MM.1S (cell line): ENCODE measurements around the gene PCTP.

Experiments used
- DNase-seq: peaks from one replicate; pipeline ENCODE4 v3.0.0-alpha.2; 2015
- H2AFZ ChIP-seq: fragments of 300-600 bp; sonication (generic); 2 replicates; pipeline ENCODE4 v1.6.0; 2016; ENCODE audit warnings: antibody characterized with exemption, low read length
- H3F3A ChIP-seq: fragments of 300-600 bp; sonication (generic); 2 replicates; pipeline ENCODE4 v1.6.1; 2016; ENCODE audit warnings: mild to moderate bottlenecking, antibody characterized with exemption, low read length, moderate library complexity, mixed read lengths; ENCODE audit not compliant: insufficient read depth
- H3K27ac ChIP-seq: fragments of 300-600 bp; sonication (generic); 2 replicates; pipeline ENCODE4 v1.5.1; 2016; ENCODE audit warnings: mild to moderate bottlenecking, low read length
- H3K27me3 ChIP-seq: fragments of 300-600 bp; sonication (generic); replicated peaks from 2 replicates; pipeline ENCODE4 v1.6.0; 2016; ENCODE audit warnings: low read length; ENCODE audit not compliant: insufficient read depth
- H3K36me3 ChIP-seq: fragments of 300-600 bp; sonication (generic); replicated peaks from 2 replicates; pipeline ENCODE4 v1.6.1; 2016; ENCODE audit warnings: mild to moderate bottlenecking, low read length, mixed read lengths; ENCODE audit not compliant: insufficient read depth
- H3K4me1 ChIP-seq: fragments of 300-600 bp; sonication (generic); 2 replicates; pipeline ENCODE4 v1.6.1; 2016; ENCODE audit warnings: low read length, mixed read lengths
- H3K4me2 ChIP-seq: fragments of 300-600 bp; sonication (generic); 2 replicates; pipeline ENCODE4 v1.6.0; 2016; ENCODE audit warnings: low read depth, low read length
- H3K4me3 ChIP-seq: fragments of 300-600 bp; sonication (generic); 2 replicates; pipeline ENCODE4 v1.5.1; 2016; ENCODE audit warnings: low read length, mixed read lengths
- H3K79me2 ChIP-seq: fragments of 300-600 bp; sonication (generic); 2 replicates; pipeline ENCODE4 v1.6.1; 2016; ENCODE audit warnings: mixed run types, low read length, mixed read lengths
- H3K9ac ChIP-seq: fragments of 300-600 bp; sonication (generic); 2 replicates; pipeline ENCODE4 v1.6.1; 2016; ENCODE audit warnings: low read length, mixed read lengths
- H3K9me2 ChIP-seq: fragments of 300-600 bp; sonication (generic); replicated peaks from 2 replicates; pipeline ENCODE4 v1.6.1; 2016; ENCODE audit warnings: mild to moderate bottlenecking, low read length, mixed read lengths; ENCODE audit not compliant: insufficient read depth
- H3K9me3 ChIP-seq: fragments of 300-600 bp; sonication (generic); replicated peaks from 2 replicates; pipeline ENCODE4 v1.6.1; 2016; ENCODE audit warnings: mild to moderate bottlenecking, low read length, mixed read lengths; ENCODE audit not compliant: insufficient read depth
- H4K20me1 ChIP-seq: fragments of 300-600 bp; sonication (generic); 2 replicates; pipeline ENCODE4 v1.6.1; 2016; ENCODE audit warnings: mild to moderate bottlenecking, low read length, moderate library complexity, mixed read lengths; ENCODE audit not compliant: insufficient read depth
- EZH2 ChIP-seq: fragments of 300-600 bp; sonication (generic); optimal IDR thresholded peaks from 2 replicates; pipeline ENCODE3; 2017; ENCODE audit warnings: low read depth, mild to moderate bottlenecking, antibody characterized with exemption, low read length, mixed read lengths
- EZH2phosphoT487 ChIP-seq: fragments of 300-600 bp; sonication (generic); IDR thresholded peaks from 2 replicates; pipeline ENCODE4 v1.6.1; 2018; ENCODE audit warnings: antibody characterized with exemption, low read length
- TF ChIP-seq, protein P1 (sequence below): fragments of 300-600 bp; sonication (generic); IDR thresholded peaks from 2 replicates; pipeline ENCODE4 v1.5.1; 2016; ENCODE audit warnings: antibody characterized with exemption, low read length, mixed read lengths

The PCTP gene

DNA sequence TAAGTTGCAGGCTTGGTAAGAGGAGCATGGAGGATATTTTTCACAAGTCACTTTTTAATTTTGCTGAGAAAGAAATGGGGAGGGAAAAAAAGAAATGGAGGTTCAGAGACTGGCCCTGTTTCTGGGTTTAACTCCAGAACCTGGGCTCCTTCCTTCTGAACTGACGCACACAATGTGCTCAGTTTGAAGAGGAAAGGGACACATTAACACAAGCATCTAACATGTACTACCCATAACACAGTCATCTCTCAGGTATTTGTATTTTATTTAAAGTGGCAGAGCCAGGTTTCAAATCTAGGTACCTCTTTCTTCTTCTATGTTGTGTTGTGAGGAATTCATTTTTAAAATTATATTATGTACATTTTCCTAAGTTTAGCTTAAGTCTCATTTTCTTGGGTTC lies 22.9 kb upstream of the PCTP start:
- no peak overlapping the region for H3K9ac ChIP-seq
- H3K4me3 ChIP-seq = no peak overlapping the region
- no peaks in the 10 kb centered on the region for H3K27me3 ChIP-seq
- DNase-seq = no peak
- no peak overlapping the region for H3K27ac ChIP-seq
- no peak overlapping the region for H2AFZ ChIP-seq
- no peaks in the 10 kb centered on the region for H3K36me3 ChIP-seq
- no peak overlapping the region for H3K4me2 ChIP-seq
- TF ChIP-seq EZH2phosphoT487 (no peak), EZH2 (no peak)
- TF ChIP-seq, protein P1, sequence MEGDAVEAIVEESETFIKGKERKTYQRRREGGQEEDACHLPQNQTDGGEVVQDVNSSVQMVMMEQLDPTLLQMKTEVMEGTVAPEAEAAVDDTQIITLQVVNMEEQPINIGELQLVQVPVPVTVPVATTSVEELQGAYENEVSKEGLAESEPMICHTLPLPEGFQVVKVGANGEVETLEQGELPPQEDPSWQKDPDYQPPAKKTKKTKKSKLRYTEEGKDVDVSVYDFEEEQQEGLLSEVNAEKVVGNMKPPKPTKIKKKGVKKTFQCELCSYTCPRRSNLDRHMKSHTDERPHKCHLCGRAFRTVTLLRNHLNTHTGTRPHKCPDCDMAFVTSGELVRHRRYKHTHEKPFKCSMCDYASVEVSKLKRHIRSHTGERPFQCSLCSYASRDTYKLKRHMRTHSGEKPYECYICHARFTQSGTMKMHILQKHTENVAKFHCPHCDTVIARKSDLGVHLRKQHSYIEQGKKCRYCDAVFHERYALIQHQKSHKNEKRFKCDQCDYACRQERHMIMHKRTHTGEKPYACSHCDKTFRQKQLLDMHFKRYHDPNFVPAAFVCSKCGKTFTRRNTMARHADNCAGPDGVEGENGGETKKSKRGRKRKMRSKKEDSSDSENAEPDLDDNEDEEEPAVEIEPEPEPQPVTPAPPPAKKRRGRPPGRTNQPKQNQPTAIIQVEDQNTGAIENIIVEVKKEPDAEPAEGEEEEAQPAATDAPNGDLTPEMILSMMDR = no peak
- no peaks in the 10 kb centered on the region for H3F3A ChIP-seq
- no peaks in the 10 kb centered on the region for H3K9me2 ChIP-seq
- H3K9me3 ChIP-seq = no peaks in the 10 kb centered on the region
- no peaks in the 10 kb centered on the region for H3K79me2 ChIP-seq
- H4K20me1 ChIP-seq = no peaks in the 10 kb centered on the region
- H3K4me1 ChIP-seq = no peaks in the 10 kb centered on the region

DNA sequence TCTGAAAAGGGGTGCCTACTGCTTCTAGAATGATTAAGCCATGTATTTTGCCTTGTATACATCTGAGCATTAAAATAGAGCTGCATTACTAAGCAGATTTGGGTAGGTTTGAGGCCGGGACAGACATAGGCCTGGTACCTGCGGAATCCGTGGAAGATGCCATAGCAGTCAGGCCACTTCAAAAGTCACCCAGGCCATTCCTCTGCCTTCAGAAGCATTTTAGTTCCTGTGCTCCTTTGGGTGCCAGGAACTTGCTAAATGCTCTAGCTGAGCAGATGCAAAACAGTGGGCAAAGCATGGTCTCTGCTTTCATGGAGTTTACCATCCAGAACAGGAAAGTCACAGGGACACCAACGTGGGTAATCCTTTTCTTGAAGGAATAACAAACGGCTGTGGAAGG lies 22.5 kb upstream of the PCTP start:
- Histone ChIP-seq H3K79me2 (no peaks in the 10 kb centered on the region), H3K9ac (no peak overlapping the region), H3K36me3 (no peaks in the 10 kb centered on the region), H4K20me1 (no peaks in the 10 kb centered on the region), H3F3A (no peaks in the 10 kb centered on the region), H2AFZ (no peak overlapping the region), H3K4me1 (no peaks in the 10 kb centered on the region), H3K4me2 (no peak overlapping the region), H3K4me3 (no peak overlapping the region), H3K27me3 (no peaks in the 10 kb centered on the region), H3K9me3 (no peaks in the 10 kb centered on the region), H3K9me2 (no peaks in the 10 kb centered on the region), H3K27ac (no peak overlapping the region)
- TF ChIP-seq, protein P1 = no peak
- no peak for TF ChIP-seq EZH2phosphoT487
- TF ChIP-seq EZH2 = no peak
- DNase-seq = no peak

DNA sequence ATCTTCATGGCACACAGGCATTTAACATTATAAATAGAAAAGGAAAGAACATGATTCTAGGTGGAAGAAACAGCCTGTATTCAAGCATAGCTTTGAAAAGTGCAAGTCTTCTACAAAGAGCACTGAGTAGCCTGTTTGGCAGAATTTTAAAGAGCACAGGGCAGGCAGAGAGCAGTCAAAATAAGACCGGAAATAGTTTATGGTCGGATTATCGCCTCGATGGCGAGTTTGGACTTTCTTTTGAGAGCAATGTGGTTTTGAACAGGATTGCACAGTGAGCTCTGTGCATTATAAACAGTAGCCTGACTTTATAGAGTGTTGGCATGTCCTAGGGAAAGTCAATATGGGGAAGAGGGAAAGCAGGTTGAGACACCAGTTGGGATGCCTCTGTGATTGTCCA lies 22.0 kb upstream of the PCTP start:
- Histone ChIP-seq H3K36me3 (no peaks in the 10 kb centered on the region), H4K20me1 (no peaks in the 10 kb centered on the region), H3F3A (no peaks in the 10 kb centered on the region), H3K79me2 (no peaks in the 10 kb centered on the region), H3K27me3 (no peaks in the 10 kb centered on the region), H3K27ac (no peak overlapping the region), H3K4me3 (no peak overlapping the region), H3K4me1 (no peaks in the 10 kb centered on the region), H3K9me2 (no peaks in the 10 kb centered on the region), H3K4me2 (no peak overlapping the region), H3K9ac (no peak overlapping the region), H2AFZ (no peak overlapping the region), H3K9me3 (no peaks in the 10 kb centered on the region)
- peak; percentile 28 for DNase-seq
- TF ChIP-seq, protein P1 = no peak
- TF ChIP-seq EZH2 (no peak), EZH2phosphoT487 (no peak)
